Skeletal muscle cell (primary cell): Measurements from ENCODE around the gene VEGFA.
A peak's percentile ranks its signal among the peaks of the same experiment; 100 is the strongest.

Experiments used
- DNase-seq: peaks from one replicate; pipeline ENCODE4 v3.0.0-alpha.2; 2010; ENCODE audit warnings: low read depth
- H3K4me3 ChIP-seq: 2 replicates; pipeline ENCODE4 v1.5.1; 2011; ENCODE audit warnings: low read depth, mild to moderate bottlenecking, control low read depth, low read length, moderate library complexity

The VEGFA gene

DNA sequence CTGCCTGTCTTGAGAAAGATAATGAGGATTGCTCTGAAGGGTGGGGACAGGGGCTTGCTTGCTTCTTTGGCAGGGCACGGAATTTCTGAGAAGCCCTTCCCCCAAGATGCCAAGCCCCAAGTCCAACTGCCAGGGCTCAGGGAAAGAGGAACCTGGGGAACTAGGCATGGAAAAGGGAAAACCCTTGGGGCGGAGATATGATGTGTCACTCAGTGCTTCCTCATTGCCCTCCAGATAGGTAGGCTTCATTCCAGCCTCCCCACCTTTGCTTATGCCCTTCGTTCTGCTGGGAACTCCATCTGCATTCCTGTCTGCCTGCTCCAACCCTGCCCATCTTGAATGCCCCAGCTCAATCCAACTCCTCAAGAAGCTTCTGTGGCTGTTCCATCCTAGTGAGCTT, 61.2 kb downstream of the VEGFA start:
- no peak for DNase-seq
- no peak overlapping the region for H3K4me3 ChIP-seq

DNA sequence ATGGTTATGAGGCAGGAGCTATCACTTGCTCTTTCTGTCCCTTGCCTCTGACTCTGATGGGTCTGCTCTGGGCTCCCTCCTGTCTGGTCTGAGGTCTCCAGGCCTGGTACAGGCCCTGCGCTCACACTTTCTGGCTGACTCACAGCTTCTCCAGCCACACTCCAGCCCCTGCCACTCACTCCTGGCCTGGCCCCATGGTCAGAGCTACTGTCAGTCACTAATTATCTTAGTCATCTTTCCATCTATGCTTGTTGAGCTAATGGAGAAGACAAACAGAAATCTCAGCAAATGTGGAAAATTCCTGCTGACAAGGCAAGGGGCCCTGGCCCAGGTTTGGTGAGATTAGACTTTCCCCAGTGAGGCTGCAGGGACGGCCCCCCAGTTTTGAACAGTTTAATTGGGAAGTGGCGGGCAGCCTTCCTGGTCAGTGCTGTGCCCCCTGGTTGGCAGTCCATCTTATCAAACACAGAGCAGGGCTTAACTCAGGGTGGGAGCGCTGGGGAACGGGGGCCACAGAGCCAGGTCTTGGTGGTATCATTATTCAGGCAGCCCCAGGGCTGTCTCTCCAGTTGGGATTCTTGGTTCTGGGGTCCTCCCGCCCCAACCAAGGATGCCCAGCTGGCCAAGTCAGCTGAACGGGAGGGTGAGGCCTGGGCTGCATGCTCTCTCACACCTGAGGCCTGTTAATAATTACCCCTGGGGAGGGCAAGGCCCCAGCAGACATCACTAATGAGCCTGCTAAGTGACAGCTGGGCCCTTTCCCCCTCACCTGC, 63.4 kb downstream of the VEGFA start:
- DNase-seq: no peak
- H3K4me3 ChIP-seq: no peak overlapping the region

DNA sequence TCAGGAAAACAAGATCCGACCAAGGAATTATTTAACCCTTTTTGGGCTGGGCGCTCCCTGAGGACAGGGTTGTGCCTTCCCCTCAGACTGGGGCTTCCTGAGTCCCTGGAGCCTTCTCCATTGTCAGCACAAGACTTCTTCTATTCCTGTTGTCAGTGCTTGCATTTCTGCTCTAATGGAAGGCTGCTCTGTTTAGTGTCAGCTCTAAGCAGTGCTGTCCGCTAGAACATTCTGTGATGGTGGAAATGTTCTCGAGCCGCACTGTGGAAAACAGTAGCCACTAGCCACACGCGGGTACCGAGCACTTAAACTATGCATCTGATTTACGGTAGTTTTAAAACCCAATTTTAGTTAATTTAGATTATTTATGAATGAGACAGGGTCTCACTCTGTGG, 64.0 kb downstream of the VEGFA start:
- no peak overlapping the region for H3K4me3 ChIP-seq
- DNase-seq: no peak

DNA sequence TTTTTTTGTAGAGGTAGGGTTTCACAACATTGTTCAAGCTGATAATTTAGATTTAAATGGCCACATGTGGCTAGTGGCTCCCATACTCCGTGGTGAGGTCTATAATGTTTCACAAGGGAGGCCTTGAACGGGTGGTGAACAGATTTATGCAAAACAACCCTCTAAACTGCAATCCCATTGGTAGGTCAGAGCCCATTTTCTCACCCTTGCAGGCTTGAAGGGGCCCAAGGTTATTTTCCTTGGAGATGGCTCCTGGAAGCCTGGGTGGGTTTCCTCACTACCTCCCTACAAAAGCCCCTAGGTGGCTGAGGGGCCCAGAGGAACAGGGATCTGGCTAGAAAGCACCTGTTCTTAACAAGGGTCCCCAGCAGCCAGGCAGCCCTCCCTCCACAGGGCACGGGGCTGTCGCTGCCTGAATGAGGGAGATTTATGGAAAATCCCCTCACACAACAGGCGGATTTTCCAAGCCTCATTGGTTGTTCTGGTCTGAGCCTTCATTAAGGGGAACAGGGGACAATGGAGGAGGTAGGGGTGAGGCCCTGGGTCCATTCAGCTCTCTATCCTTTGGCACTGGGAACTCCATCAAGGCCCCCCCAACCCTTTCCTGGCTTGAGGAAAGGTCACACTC, 64.6 kb downstream of the VEGFA start:
- no peak for DNase-seq

DNA sequence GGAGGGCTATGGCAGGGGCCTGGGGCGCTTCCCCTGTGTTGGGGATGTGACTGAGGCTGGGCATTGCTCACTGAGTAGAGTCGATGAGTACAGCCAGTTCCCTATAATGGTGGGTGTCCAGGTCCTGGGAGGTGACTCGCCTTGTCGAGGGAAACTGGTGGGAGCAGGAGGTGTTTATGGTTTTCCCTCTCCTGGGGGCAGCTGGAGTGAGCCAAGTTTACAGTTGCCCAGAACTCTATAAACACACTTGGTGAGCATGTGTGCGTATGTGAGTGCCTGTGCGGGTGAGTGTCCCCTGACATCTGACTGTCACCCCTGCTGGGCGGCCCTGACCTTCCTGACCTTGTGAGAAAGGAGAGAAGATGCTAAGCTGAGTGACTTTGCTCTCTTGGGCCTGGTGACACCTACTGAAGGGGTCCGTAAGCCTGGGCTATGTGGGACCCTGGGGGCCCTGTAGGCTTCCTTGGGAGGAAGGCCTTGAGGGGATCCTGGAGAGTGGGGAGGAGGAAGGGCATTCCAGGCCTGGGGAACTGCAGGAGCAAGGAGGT, 65.9 kb downstream of the VEGFA start:
- DNase-seq: peak; percentile 78
- H3K4me3 ChIP-seq: no peak overlapping the region

More for the DNA sequence above, 64.6 kb downstream of the VEGFA start:
- H3K4me3 ChIP-seq: no peak overlapping the region
